Tibial nerve (tissue), 4 donors: ENCODE measurements around the gene CAPN14.

Experiments used
- EP300 ChIP-seq, 2 donors: sonication (generic); formaldehyde crosslinking; IDR thresholded peaks; one replicate each; pipeline ENCODE4 v1.6.1; 2017; ENCODE audit warnings: antibody characterized with exemption in 2 of 2, mild to moderate bottlenecking in 1 of 2
- POLR2A ChIP-seq, 2 donors: fragments of 450-650 bp; IDR thresholded peaks; one replicate each; pipeline ENCODE4 v1.6.1; 2017; ENCODE audit warnings: antibody characterized with exemption in 2 of 2, mild to moderate bottlenecking in 2 of 2, moderate library complexity in 2 of 2
- TF ChIP-seq, protein P1 (sequence below), 5 experiments: fragments of 200-600 bp in 3 of 5; fragments of 450-650 bp in 2 of 5; sonication (generic) in 3 of 5; IDR thresholded peaks; one replicate each; pipeline ENCODE4 v1.5.1; 2016 to 2019; ENCODE audit warnings: antibody characterized with exemption in 5 of 5, mild to moderate bottlenecking in 3 of 5, moderate library complexity in 2 of 5

DNA sequence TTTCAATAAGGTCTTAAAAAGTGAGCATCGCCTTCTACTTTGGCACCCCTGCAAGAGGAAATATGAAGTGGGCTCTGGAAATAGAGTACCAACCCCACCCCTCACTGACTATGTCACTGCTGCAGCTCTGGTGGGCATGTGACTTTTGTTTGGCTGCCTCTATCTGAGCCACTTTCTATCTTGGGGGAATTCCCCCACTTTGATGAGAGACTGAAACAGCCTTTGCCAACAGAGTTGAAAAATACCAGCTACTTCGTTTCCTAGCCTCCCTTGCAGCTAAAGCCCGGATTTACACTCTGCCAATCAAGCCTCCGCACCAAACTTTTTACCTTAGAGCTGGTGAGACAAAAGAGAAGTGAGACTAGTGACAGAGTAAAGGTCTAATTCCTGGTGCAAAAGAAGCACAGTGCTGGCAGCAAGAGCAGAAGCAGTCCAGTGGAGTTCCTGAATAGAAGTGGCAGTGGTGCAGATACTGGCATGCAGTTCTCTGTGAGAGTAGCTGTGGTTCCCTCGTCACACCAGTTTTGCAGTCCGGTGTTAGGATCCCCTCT lies 67.1 kb downstream of the CAPN14 start:
- TF ChIP-seq, protein P1, sequence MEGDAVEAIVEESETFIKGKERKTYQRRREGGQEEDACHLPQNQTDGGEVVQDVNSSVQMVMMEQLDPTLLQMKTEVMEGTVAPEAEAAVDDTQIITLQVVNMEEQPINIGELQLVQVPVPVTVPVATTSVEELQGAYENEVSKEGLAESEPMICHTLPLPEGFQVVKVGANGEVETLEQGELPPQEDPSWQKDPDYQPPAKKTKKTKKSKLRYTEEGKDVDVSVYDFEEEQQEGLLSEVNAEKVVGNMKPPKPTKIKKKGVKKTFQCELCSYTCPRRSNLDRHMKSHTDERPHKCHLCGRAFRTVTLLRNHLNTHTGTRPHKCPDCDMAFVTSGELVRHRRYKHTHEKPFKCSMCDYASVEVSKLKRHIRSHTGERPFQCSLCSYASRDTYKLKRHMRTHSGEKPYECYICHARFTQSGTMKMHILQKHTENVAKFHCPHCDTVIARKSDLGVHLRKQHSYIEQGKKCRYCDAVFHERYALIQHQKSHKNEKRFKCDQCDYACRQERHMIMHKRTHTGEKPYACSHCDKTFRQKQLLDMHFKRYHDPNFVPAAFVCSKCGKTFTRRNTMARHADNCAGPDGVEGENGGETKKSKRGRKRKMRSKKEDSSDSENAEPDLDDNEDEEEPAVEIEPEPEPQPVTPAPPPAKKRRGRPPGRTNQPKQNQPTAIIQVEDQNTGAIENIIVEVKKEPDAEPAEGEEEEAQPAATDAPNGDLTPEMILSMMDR (IDR thresholded peaks at IDR 0.05) = no peak
- TF ChIP-seq POLR2A (IDR thresholded peaks at IDR 0.05) (no peak), EP300 (IDR thresholded peaks at IDR 0.05) (no peak)
